Head of caudate nucleus (tissue), 42 donors: ENCODE results near the gene PNPLA1.

Source experiments
- DNase-seq, 42 donors: peaks; one replicate each; pipeline versions ENCODE4 v3.0.0 to v3.0.0-alpha.2; 2020 to 2021; ENCODE audit warnings: mixed read lengths in 7 of 42
- intact Hi-C: fragments of 100-400 bp; cut with DNase I; formaldehyde crosslinking; loops from one replicate; pipeline ENCODE4 v1.15.0; 2022

The PNPLA1 gene

DNA sequence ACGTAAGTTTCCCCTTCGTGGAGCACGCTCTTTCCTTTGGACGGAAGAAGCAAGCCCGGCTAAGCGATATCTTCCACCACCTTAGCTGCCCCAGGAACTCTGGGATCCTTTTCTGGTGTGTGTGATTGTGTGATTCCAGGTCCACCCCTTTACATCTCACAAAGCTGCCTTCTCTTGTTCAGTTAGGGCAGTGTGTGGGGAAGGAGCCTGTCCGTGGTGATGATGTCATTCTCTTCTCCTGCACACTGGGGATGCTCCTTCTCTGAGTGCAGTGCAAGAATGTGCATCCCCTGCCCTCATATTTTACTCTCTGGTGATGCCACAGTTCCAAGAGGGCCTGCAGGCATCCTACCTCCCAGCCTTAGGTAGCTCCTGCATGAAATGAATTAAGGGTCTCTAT, 36.5 kb downstream of the PNPLA1 start:
- intact Hi-C loops: no loop called here
- DNase-seq: no peak

DNA sequence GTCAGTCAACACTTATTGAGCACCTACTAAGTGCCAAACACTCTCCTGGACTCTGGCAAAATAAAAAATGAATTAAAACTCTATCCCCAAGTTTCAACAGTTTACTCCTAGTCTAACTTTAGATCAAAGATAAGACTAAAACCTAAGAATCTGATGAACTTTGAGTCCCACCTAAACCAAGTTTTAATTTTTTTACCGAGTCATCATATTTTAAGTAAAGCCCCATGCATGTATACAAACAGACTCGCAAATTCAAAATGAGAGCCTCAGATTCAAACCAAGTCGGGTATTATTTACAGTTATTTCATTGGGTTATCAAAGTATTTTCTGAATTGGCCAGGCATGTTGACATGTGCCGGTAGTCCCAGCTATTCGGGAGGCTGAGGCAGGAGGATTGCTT, 38.7 kb downstream of the PNPLA1 start:
- no peak for DNase-seq
- intact Hi-C loops: no loop called here

DNA sequence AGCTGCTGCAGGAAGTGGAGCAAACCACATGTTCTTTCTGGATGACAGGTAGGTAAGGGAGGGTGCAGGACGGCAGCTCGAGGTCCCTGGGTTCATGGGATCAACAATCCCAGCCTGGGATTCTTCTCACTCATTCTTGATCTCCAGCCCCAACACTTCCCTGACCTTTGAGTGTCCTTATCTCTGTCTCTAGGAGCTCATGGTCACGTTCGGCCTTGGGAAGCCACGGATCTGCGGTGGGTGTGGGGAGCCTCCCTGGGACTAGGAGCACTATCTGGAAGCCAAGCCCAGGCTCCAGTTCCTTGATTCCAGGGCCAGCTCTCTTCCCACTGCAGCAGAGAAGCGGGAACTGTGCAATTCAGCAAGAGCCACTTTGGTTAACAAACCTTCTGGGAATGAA, 39.3 kb downstream of the PNPLA1 start:
- intact Hi-C loops: no loop called here
- DNase-seq: no peak

- DNase-seq: no peak
- intact Hi-C loops: no loop called here
These were observed 40.0 kb downstream of the PNPLA1 start for GRCh38 chr6:36309900-36310299.

- no peak for DNase-seq
- intact Hi-C loops: no loop called here
These were observed 43.2 kb downstream of the PNPLA1 start for GRCh38 chr6:36312854-36313648.

DNA sequence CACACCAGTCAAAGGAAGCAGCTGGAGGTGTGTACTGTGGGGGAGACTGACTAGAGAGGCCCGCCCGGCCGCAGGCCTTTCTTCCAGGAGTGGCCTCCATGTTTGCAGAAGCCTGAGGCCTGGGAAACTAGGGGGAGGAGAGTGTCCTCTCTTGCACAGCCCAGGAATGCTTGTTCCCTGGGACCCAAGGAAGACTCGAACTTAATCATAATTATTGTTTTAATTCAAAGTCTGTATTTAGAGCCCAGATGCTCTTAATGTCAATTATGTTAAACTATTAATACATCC, 43.7 kb downstream of the PNPLA1 start:
- no peak for DNase-seq
- intact Hi-C loops: no loop called here

- peak in 14 of 42 donors; percentile 12 to 67 (median 32) for DNase-seq
- intact Hi-C loops: no loop called here
These were observed 44.6 kb downstream of the PNPLA1 start for GRCh38 chr6:36314221-36315014.

DNA sequence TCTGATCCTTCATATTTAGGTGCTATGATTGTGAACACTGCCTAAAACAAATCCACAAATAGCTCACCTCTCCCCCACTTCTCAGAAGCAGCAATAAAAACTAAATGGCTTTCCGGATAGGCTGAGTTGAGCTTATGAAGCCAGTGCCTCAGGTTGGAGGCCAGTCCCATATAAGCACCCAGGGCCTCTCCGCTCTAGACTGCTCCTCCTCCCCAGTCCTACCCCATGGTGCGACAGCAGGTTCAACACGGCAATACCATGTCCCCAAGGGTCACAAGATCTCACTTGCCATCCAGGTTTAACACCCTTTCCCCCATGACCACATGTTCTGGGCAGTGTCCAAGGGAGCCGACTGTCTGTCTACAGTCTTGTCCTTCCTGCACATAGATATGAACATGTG, 46.1 kb downstream of the PNPLA1 start:
- intact Hi-C loops: no loop called here
- DNase-seq: no peak

DNA sequence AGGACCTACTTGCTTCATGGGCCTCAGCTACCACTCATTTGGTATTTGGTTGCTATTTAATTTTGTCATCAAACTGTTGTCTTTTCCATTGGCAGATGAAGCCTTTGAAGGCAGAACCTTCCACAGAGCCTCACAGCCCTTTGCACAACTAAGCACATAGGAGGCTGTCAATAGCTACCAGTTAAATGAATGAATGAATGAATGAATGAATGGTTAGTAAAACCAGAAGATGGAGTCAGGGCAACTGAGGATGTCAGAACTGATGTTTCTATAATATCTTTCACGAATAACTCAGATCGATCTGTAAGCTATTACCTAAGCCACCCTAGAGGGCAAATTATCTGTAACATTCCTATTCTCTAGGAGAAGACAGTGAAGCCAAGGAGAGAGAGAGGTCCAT, 47.8 kb downstream of the PNPLA1 start:
- intact Hi-C loops: no loop called here
- DNase-seq: no peak

GRCh38 chr6:36318690-36319435, 49.0 kb downstream of the PNPLA1 start:
- intact Hi-C loops: no loop called here
- DNase-seq: no peak

DNA sequence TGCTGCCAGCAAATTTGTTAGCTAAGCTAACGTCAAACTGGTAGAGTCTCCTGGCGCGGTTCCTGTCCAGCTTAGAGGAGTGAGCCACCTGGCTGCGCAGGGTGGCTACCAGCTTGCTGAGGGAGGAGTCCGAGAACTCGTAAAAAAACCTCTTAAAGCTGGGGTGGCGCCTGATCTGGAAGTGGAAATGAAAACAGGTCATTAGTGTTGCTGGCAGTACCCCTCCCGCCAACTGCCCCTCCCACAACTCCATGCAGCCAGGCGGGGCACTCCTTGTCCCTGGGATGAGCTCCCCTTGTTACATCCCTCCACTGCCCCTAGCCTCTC, 49.5 kb downstream of the PNPLA1 start:
- no peak for DNase-seq

GRCh38 chr6:36319821-36320220, 50.0 kb downstream of the PNPLA1 start:
- no peak for DNase-seq

More for the DNA sequence above, 49.5 kb downstream of the PNPLA1 start:
- intact Hi-C loops: no loop called here

GRCh38 chr6:36320475-36320874, 50.6 kb downstream of the PNPLA1 start:
- intact Hi-C loops: no loop called here
- no peak for DNase-seq

More at GRCh38 chr6:36319821-36320220, 50.0 kb downstream of the PNPLA1 start:
- intact Hi-C loops: no loop called here

DNA sequence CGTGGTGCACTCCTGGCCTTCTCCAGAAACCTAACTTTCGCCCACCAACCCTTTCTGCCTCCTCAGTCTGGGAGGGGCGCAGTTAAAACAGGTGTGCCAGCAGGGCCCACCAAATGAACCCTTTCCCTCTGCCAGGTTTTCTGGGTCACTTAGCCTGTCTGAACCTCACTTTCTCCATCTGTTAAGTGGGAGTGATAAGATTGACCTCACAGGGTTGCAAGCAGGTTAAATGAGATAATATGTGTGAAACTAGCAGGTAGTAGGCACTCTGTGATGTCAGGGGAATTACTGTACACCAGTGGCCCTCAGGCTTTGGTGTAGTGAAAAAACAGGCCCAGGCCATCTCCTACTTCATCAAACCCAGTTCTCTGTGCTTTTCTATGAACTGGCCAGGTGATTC, 52.7 kb downstream of the PNPLA1 start:
- no peak for DNase-seq
- intact Hi-C loops: no loop called here

DNA sequence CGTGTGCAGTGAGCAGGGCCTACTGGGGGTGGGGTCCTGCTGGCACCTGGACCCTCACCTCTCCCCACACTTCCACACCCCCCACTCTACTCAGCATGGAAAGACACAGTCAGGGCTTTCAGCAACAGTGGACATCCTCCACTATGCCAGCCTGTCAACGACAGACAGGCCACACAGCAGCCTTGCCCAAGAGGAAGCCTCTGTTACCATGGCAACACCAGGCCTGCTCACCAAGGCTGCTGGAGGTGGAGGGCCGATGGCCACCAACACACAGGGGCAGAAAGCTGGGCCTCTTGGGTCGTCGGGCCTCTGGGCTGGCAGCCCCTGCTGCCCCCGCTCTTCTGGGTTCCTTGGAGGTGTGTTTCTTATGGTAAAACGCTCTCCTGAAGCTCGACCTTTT, 53.2 kb downstream of the PNPLA1 start:
- intact Hi-C loops: no loop called here
- DNase-seq: peak in 2 of 42 donors; percentile 15 to 48

DNA sequence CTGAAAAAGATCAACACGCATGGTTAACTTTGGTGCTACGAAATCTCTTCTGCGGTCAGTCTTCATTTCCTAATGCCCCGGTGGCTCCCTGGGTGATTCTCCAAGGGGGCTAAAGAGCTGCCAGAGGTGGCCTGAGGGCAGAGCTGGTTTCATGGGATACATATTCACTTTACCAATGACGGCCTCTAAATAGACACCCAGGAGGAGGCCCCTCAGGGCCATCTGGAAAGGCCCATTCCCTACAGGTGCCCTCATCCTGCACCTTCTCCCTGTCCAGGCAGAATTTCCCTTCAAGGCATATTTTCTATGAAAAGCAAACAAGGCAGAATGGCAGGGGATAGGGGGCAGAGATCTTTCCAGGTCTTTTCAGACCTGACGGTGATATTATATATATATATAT, 54.3 kb downstream of the PNPLA1 start:
- intact Hi-C loops: no loop called here
- no peak for DNase-seq

GRCh38 chr6:36324715-36325114, 54.9 kb downstream of the PNPLA1 start:
- DNase-seq: no peak
- intact Hi-C loops: no loop called here

GRCh38 chr6:36326356-36326995, 56.6 kb downstream of the PNPLA1 start:
- intact Hi-C loops: no loop called here
- peak in 17 of 42 donors; percentile 22 to 58 (median 30) for DNase-seq

GRCh38 chr6:36327226-36327918, 57.5 kb downstream of the PNPLA1 start:
- intact Hi-C loops: no loop called here
- DNase-seq: peak in 4 of 42 donors; percentile 22 to 45 (median 31)
